ENCODE data around the gene LRAT.

DNA sequence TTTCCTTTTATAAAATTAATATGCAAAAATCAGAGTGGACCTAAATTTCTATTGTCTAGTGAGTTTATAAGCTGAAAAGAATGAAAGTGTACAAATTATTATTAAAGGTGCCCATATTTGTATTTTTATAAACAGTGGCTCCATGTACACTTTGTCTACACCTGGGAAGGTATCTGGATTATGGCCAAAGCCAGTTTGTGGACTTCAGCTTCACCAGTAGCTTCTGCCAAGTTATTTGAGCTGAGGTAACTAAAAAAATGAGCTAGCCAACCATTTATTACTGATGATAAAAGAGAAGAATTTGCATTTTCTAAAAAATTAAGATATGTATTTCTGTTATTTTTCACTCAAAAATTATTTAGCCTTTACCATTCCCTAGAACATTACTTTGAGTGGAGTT, 32.3 kb upstream of the LRAT start:
- TF ChIP-seq, protein P1, sequence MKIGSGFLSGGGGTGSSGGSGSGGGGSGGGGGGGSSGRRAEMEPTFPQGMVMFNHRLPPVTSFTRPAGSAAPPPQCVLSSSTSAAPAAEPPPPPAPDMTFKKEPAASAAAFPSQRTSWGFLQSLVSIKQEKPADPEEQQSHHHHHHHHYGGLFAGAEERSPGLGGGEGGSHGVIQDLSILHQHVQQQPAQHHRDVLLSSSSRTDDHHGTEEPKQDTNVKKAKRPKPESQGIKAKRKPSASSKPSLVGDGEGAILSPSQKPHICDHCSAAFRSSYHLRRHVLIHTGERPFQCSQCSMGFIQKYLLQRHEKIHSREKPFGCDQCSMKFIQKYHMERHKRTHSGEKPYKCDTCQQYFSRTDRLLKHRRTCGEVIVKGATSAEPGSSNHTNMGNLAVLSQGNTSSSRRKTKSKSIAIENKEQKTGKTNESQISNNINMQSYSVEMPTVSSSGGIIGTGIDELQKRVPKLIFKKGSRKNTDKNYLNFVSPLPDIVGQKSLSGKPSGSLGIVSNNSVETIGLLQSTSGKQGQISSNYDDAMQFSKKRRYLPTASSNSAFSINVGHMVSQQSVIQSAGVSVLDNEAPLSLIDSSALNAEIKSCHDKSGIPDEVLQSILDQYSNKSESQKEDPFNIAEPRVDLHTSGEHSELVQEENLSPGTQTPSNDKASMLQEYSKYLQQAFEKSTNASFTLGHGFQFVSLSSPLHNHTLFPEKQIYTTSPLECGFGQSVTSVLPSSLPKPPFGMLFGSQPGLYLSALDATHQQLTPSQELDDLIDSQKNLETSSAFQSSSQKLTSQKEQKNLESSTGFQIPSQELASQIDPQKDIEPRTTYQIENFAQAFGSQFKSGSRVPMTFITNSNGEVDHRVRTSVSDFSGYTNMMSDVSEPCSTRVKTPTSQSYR (CRISPR knock-in tag; IDR thresholded peaks at IDR 0.05) = no peak
- TF ChIP-seq TCF7 (CRISPR knock-in tag; IDR thresholded peaks at IDR 0.05; ENCODE audit: low read depth) (no peak), NFYB (CRISPR knock-in tag; conservative IDR thresholded peaks at IDR 0.05; ENCODE audit: low read depth) (no peak)
- TF ChIP-seq, protein P2, sequence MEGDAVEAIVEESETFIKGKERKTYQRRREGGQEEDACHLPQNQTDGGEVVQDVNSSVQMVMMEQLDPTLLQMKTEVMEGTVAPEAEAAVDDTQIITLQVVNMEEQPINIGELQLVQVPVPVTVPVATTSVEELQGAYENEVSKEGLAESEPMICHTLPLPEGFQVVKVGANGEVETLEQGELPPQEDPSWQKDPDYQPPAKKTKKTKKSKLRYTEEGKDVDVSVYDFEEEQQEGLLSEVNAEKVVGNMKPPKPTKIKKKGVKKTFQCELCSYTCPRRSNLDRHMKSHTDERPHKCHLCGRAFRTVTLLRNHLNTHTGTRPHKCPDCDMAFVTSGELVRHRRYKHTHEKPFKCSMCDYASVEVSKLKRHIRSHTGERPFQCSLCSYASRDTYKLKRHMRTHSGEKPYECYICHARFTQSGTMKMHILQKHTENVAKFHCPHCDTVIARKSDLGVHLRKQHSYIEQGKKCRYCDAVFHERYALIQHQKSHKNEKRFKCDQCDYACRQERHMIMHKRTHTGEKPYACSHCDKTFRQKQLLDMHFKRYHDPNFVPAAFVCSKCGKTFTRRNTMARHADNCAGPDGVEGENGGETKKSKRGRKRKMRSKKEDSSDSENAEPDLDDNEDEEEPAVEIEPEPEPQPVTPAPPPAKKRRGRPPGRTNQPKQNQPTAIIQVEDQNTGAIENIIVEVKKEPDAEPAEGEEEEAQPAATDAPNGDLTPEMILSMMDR (IDR thresholded peaks at IDR 0.05) = no peak
- TF ChIP-seq, protein P3, sequence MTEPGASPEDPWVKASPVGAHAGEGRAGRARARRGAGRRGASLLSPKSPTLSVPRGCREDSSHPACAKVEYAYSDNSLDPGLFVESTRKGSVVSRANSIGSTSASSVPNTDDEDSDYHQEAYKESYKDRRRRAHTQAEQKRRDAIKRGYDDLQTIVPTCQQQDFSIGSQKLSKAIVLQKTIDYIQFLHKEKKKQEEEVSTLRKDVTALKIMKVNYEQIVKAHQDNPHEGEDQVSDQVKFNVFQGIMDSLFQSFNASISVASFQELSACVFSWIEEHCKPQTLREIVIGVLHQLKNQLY (CRISPR knock-in tag; IDR thresholded peaks at IDR 0.05) = no peak
